Measurements from ENCODE around the gene PBX2. TPM values are rescaled to one million over a fixed set of nuclear protein-coding genes. Genes with fewer than 3 reads are reported as not detected.
A peak's percentile ranks its signal among the peaks of the same experiment; 100 is the strongest.
"Not testable (repeated sequence)": the region's sequence is repeated elsewhere in the genome, so short reads cannot be mapped to it uniquely, and the experiment has no call there.

Gene PBX2
- total and polyA plus RNA-seq, 9 donors, result 39.3 to 110 (median 90.7) TPM

DNA sequence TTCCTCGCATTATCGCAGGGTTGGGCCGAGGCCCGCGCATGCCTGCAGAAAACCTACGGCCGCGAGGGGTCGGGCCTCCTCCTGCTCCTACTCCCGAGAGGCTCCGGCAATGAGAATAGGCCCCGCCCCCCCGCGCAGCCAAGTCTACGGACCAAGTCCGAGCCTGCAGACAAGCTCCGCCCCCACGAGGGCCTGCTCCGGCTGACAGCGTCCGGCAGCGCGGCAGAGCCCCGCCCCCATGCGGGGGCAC lies 5.6 kb upstream of the PBX2 start:
- intact Hi-C loops (cut with DNase I), result loop anchor here in 1 of 4 donors (10.0 kb wide), 1 partner anchor 779 kb away; no protein-coding TSS in a partner anchor
- WGBS, 3 donors, result 0 to 2% (median 1%) methylated on average over 14 to 25 of the region's 25 CpGs
- peaks cover 6% of the 10 kb centered on the region for H3K4me1 ChIP-seq (ENCODE audit: insufficient read depth)

DNA sequence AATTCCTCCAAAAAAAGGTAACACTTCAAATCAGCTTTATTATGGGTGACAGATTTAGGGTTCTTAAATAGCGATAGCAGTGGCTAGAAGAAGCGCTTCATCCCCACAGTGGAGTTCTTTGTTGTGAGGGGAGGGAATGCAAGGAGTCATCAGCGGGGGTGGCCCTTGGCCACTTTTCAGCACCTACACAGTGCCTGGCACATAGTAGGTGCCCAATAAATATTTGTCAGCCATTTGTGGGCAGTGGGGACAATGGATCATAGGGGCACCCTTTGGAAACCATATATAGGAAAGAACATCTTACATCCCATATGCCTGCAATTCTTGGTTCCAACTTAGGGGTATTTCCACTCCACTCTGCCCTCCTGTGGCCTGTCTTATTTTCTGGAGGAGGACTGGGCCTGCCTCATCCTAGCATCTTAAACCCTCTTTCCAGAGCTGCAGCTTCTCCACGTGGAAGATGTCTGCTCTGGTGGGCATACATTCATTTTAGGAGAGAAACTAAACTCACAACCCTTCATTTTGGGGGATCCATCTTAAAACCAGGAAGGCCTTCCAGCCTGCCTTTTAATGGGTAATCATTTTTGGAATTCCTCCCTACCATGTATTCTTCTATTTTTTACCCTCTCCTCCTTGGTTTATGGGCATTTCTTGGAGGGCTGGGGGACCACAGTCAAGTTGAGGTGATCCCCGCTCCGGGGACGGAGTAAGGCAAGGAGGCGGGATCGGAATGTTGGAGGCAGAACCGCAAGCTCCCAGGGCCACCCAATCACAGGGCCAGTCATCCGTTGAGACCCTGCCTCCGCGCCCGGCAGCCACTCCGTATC lies 5.0 kb upstream of the PBX2 start:
- TF ChIP-seq CTCF (IDR thresholded peaks at IDR 0.05) (peak in 1 of 3 donors; percentile 42), EP300 (IDR thresholded peaks at IDR 0.05) (no peak), POLR2A (IDR thresholded peaks at IDR 0.05) (peak; percentile 84)
- DNase-seq, result peak in 4 of 5 donors; percentile 52 to 65 (median 54)
- Histone ChIP-seq H3K27ac (peak overlapping the region; percentile 63 to 85), H3K4me3 (peak overlapping the region; percentile 29), H3K4me1 (ENCODE audit: insufficient read depth) (peaks cover 6% of the 10 kb centered on the region), H3K9me3 (no peaks in the 10 kb centered on the region), H3K36me3 (no peaks in the 10 kb centered on the region), H3K27me3 (no peaks in the 10 kb centered on the region)
- intact Hi-C loops (cut with DNase I), result loop anchor here in 1 of 4 donors (10.0 kb wide), 1 partner anchor 780 kb away; no protein-coding TSS in a partner anchor
- WGBS, 3 donors, result 15 to 16% (median 16%) methylated on average over 15 of the region's 15 CpGs

More for the DNA sequence above, 5.6 kb upstream of the PBX2 start:
- peak overlapping the region; percentile 83 for H3K4me3 ChIP-seq
- TF ChIP-seq POLR2A (IDR thresholded peaks at IDR 0.05), result no peak
- TF ChIP-seq CTCF (IDR thresholded peaks at IDR 0.05), result peak; percentile 72 to 91 (median 73)
- no peaks in the 10 kb centered on the region for H3K9me3 ChIP-seq
- H3K36me3 ChIP-seq, result no peaks in the 10 kb centered on the region
- DNase-seq, result peak; percentile 100
- no peaks in the 10 kb centered on the region for H3K27me3 ChIP-seq
- peak overlapping the region in 1 of 2 donors; percentile 98 for H3K27ac ChIP-seq

DNA sequence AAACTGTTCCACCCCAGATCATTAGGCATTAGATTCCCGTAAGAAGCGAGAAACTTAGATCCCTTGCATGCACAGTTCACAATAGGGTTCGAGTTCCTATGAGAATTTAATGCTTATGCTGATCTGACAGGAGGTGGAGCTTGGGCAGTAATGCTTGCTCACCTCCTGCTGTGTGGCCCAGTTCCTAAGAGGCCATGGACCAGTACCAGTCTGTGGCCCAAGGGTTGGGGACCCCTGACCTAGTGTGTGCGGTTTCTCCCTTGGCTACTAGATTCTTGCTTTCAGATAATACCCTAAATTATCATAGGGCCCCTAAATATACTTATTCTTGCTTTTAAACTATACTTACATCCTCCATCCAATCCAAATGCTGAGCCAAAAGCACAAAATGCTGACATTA lies 4.4 kb upstream of the PBX2 start:
- H3K36me3 ChIP-seq, result no peaks in the 10 kb centered on the region
- no peaks in the 10 kb centered on the region for H3K27me3 ChIP-seq
- no peaks in the 10 kb centered on the region for H3K9me3 ChIP-seq
- H3K4me1 ChIP-seq (ENCODE audit: insufficient read depth), result peaks cover 6% of the 10 kb centered on the region
- 92 to 95% (median 93%) methylated on average over 4 of the region's 4 CpGs for WGBS, 3 donors
- intact Hi-C loops (cut with DNase I), result loop anchor here in 1 of 4 donors (10.0 kb wide), 1 partner anchor 780 kb away; no protein-coding TSS in a partner anchor
- H3K27ac ChIP-seq, result peak overlapping the region; percentile 63 to 85
- DNase-seq, result no peak
- no peak overlapping the region for H3K4me3 ChIP-seq
- TF ChIP-seq EP300 (IDR thresholded peaks at IDR 0.05) (no peak), CTCF (IDR thresholded peaks at IDR 0.05) (no peak), POLR2A (IDR thresholded peaks at IDR 0.05) (no peak)

DNA sequence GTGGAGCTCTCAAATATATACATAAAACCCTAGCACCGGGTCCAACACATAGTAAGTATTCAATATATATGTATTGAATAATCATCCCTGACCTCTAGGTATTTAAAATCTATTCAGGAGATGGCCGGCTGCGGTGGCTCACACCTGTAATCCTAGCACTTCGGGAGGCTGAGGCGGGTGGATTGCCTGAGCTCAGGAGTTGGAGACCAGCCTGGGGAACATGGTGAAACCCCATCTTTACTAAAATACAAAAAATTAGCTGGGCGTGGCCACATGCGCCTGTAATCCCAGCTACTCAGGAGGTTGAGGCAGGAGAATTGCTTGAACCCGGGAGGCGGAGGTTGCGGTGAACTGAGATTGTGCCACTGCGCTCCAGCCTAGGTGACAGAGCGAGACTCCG lies 3.1 kb upstream of the PBX2 start:
- not testable (repeated sequence) for DNase-seq; H3K36me3 ChIP-seq; H3K27ac ChIP-seq; H3K4me1 ChIP-seq (ENCODE audit: insufficient read depth); H3K4me3 ChIP-seq; H3K9me3 ChIP-seq; H3K27me3 ChIP-seq
- WGBS, 3 donors, result 84 to 87% (median 86%) methylated on average over 13 of the region's 13 CpGs
- intact Hi-C loops (cut with DNase I), result loop anchor here in 1 of 4 donors (10.0 kb wide), 1 partner anchor 782 kb away; no protein-coding TSS in a partner anchor

- Histone ChIP-seq H3K4me1 (ENCODE audit: insufficient read depth) (peaks cover 8% of the 10 kb centered on the region), H3K27ac (no peak within 1 kb of the TSS), H3K9me3 (no peaks in the 10 kb centered on the region), H3K36me3 (no peaks in the 10 kb centered on the region), H3K27me3 (no peaks in the 10 kb centered on the region), H3K4me3 (no peak within 1 kb of the TSS)
- intact Hi-C loops (cut with DNase I), result loop anchor here in 1 of 4 donors (10.0 kb wide), 1 partner anchor 782 kb away; no protein-coding TSS in a partner anchor
- no peak for TF ChIP-seq CTCF (IDR thresholded peaks at IDR 0.05)
- no peak for TF ChIP-seq EP300 (IDR thresholded peaks at IDR 0.05)
- no peak for TF ChIP-seq POLR2A (IDR thresholded peaks at IDR 0.05)
- WGBS, 3 donors, result 44 to 49% (median 44%) methylated on average over 5 of the region's 5 CpGs
- peak in 3 of 5 donors; percentile 52 to 61 (median 60) for DNase-seq
These were observed 2.6 kb upstream of the PBX2 start, which contains the start of gene GPSM3 for GRCh38 chr6:32192608-32193039. TSS of gene GPSM3 (minus strand) at chr6:32192643. CDS start at chr6:32192513, 130 bp downstream.

Measured in ovary (tissue), 9 donors.